ENCODE results near the gene SELENOO. TPM values are rescaled to one million over a fixed set of nuclear protein-coding genes. Genes with fewer than 3 reads are reported as not detected.

SELENOO gene
- total and polyA plus RNA-seq, 2 of the 13 experiments (the other 11 are each of a cell fraction or from before 2014, with no cell fraction given) = 14.4 to 19.0 TPM

- Histone ChIP-seq H2AFZ (ENCODE audit: low read length) (no peak overlapping the region), H4K20me1 (ENCODE audit: insufficient read depth, low read length) (no peaks in the 10 kb centered on the region), H3K9ac (ENCODE audit: insufficient read depth, low read depth, low read length) (peak overlapping the region; percentile 61), H3K27me3 (ENCODE audit: control insufficient read depth in 1 of 2, insufficient read depth in 2 of 2, low read length in 2 of 2) (peaks cover 10 to 27% of the 10 kb centered on the region in 2 experiments; a peak in 4 of 5 replicates), H3K36me3 (replicated peaks in 1 of 2; ENCODE audit: control insufficient read depth in 1 of 2, insufficient read depth in 2 of 2, low read length in 2 of 2) (no peaks in the 10 kb centered on the region), H3K79me2 (ENCODE audit: insufficient read depth, low read length) (no peaks in the 10 kb centered on the region), H3K9me3 (ENCODE audit: low read length) (no peaks in the 10 kb centered on the region), H3K4me3 (replicated peaks in 1 of 3; ENCODE audit: insufficient read depth in 1 of 3, low read depth in 2 of 3, low read length in 3 of 3) (peak overlapping the region; percentile 54 to 74 (median 71); a peak in 5 of 6 replicates), H3K4me2 (ENCODE audit: low read depth, low read length) (peak overlapping the region; percentile 80), H3K27ac (ENCODE audit: extremely low read length, insufficient read depth, low read length) (no peak overlapping the region), H3K4me1 (ENCODE audit: insufficient read depth, low read length) (peaks cover 43% of the 10 kb centered on the region)
- in situ Hi-C loops (cut with HindIII; ENCODE audit: extremely low pct_ligation_motif_present, low pct_unique_long_range_greater_than_20kb) (no loop called here), intact Hi-C loops (cut with micrococcal nuclease; ENCODE audit: unreplicated experiment) (no loop called here)
- ATAC-seq (peak; percentile 8), FAIRE-seq (no peak), DNase-seq (ENCODE audit: low spot score) (no peak)
- ChIA-PET CTCF (ENCODE audit: low intra/inter-chr PET ratio, low total read pairs) (interaction anchor here (1.0 kb wide), 1 partner anchor 15 kb away, joined by 3 read pairs; no protein-coding TSS in a partner anchor), POLR2A (interaction anchor here (0.8 to 2.4 kb wide), 7 partner anchors 8 to 46 kb away, joined by 3 to 10 read pairs (median 5); partner anchors contain the start of genes HDAC10 and PLXNB2)
- 0% methylated on average over 1 of the region's 92 CpGs for WGBS (ENCODE audit: low lambda C conversion rate)
- BruUV-seq (replicated peaks) = no TSS peak
- TF ChIP-seq HMGXB3 (CRISPR knock-in tag; IDR thresholded peaks at IDR 0.05; ENCODE audit: borderline replicate concordance) (no peak), POGK (CRISPR knock-in tag; conservative IDR thresholded peaks at IDR 0.05) (no peak), EEA1 (CRISPR knock-in tag; IDR thresholded peaks at IDR 0.05; ENCODE audit: borderline replicate concordance) (no peak), TAF1 (CRISPR knock-in tag; IDR thresholded peaks at IDR 0.05) (peak; percentile 29; the same call in 1 of the 2 replicates), ZNF124 (CRISPR knock-in tag; IDR thresholded peaks at IDR 0.05) (no peak), MXI1 (IDR thresholded peaks at IDR 0.05; ENCODE audit: borderline replicate concordance, low read depth, low read length) (0 out of 3 replicates have a peak, but pooled peaks have one; percentile 1), SMARCC2 (IDR thresholded peaks at IDR 0.05) (no peak), ZNF362 (CRISPR knock-in tag; IDR thresholded peaks at IDR 0.05; ENCODE audit: borderline replicate concordance) (no peak), ZFP37 (CRISPR knock-in tag; IDR thresholded peaks at IDR 0.05; ENCODE audit: borderline replicate concordance) (no peak), ZNF430 (CRISPR knock-in tag; IDR thresholded peaks at IDR 0.05) (peak; percentile 62; the same call in 1 of the 2 replicates), ZSCAN29 (CRISPR knock-in tag; conservative IDR thresholded peaks at IDR 0.05) (no peak), RCOR2 (CRISPR knock-in tag; IDR thresholded peaks at IDR 0.05) (no peak), HDAC6 (IDR thresholded peaks at IDR 0.05; ENCODE audit: low read depth, low read length) (no peak), ZMAT5 (CRISPR knock-in tag; IDR thresholded peaks at IDR 0.05; ENCODE audit: borderline replicate concordance, low read depth) (no peak), ZEB1 (IDR thresholded peaks at IDR 0.05; ENCODE audit: insufficient replicate concordance, low read depth) (no peak), MAFG (CRISPR knock-in tag; IDR thresholded peaks at IDR 0.05) (no peak)
Observed at GRCh38 chr22:50260801-50261614, 60.2 kb downstream of the SELENOO start.

Data from HepG2 (cell line).